ENCODE data around the gene PNCK. TPM values are rescaled to one million over a fixed set of nuclear protein-coding genes. Genes with fewer than 3 reads are reported as not detected.

PNCK gene
- total RNA-seq, 1 donor, result 0.36 TPM

DNA sequence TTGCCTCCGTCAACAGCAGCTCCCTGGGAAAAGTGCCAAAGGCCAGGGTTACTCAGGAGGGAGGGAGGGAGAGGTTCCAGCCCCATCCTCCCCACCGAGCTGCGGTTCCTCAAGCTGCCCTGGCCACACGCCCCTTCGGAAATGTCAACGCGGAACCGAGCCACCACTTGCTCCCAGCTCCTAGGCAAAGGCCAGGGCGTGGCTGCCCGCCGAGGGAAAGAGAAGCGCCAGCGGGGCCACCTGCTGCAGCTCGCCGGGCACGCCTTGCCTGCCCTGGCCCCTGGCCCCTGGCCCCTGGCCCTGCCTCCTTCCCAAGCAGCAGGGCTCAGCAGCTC, 29.4 kb upstream of the PNCK start:
- Histone ChIP-seq H3K79me2 (ENCODE audit: insufficient read depth, low read length) (no peaks in the 10 kb centered on the region), H3K4me1 (ENCODE audit: insufficient read depth, low read length) (no peaks in the 10 kb centered on the region), H4K20me1 (ENCODE audit: insufficient read depth, low read length) (peaks cover 7% of the 10 kb centered on the region), H2AFZ (ENCODE audit: low read length) (no peak overlapping the region), H3K36me3 (ENCODE audit: insufficient read depth, low read length) (no peaks in the 10 kb centered on the region), H3K27me3 (ENCODE audit: insufficient read depth, low read length) (no peaks in the 10 kb centered on the region), H3K27ac (ENCODE audit: low read depth, low read length) (no peak overlapping the region), H3K4me3 (ENCODE audit: insufficient read depth, low read length) (no peak overlapping the region), H3K9me3 (ENCODE audit: low read depth, low read length) (no peaks in the 10 kb centered on the region), H3K4me2 (ENCODE audit: insufficient read depth, low read length) (no peak overlapping the region)
- TF ChIP-seq, protein P1, sequence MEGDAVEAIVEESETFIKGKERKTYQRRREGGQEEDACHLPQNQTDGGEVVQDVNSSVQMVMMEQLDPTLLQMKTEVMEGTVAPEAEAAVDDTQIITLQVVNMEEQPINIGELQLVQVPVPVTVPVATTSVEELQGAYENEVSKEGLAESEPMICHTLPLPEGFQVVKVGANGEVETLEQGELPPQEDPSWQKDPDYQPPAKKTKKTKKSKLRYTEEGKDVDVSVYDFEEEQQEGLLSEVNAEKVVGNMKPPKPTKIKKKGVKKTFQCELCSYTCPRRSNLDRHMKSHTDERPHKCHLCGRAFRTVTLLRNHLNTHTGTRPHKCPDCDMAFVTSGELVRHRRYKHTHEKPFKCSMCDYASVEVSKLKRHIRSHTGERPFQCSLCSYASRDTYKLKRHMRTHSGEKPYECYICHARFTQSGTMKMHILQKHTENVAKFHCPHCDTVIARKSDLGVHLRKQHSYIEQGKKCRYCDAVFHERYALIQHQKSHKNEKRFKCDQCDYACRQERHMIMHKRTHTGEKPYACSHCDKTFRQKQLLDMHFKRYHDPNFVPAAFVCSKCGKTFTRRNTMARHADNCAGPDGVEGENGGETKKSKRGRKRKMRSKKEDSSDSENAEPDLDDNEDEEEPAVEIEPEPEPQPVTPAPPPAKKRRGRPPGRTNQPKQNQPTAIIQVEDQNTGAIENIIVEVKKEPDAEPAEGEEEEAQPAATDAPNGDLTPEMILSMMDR (IDR thresholded peaks at IDR 0.05; ENCODE audit: extremely low read depth, low read depth, low read length), result no peak
- no peak for DNase-seq (ENCODE audit: insufficient read length, low spot score, missing footprints)

DNA sequence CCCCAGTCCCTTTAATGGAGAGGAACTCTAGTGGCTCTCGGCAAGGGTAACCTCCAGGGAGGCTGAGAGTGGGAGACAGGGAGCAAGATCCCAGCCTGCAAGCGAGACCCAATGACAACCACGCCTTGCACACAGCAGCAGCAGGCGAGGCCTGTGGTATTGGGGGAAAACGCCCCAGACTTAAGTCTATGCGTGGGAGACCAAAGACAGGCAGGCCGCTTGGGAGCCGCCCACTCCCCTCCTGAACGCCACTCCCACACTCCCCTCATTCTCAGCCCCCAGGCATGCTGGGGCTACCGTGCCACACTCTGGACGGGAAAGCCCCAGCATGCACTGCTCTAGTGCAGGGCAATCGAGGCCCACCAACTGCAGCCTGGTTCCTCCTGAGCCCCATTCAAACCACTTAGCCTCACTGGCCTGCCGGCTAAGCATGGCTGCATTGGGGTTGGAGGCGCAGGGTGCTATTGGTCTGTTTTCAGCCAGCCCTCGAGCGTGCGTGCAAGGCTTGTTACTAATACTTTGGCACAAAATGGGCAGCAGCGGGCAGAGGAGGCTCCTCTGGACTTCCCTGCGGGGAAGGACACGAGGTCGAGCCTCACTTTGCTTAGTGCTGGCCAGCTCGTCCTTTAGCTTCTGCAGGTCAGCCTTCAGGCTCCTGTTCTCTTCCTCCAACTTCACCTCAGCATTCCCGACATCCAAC, 28.9 kb upstream of the PNCK start:
- H3K4me2 ChIP-seq (ENCODE audit: insufficient read depth, low read length), result no peak overlapping the region
- no peak overlapping the region for H3K4me3 ChIP-seq (ENCODE audit: insufficient read depth, low read length)
- peaks cover 3% of the 10 kb centered on the region for H4K20me1 ChIP-seq (ENCODE audit: insufficient read depth, low read length)
- no peak for DNase-seq (ENCODE audit: insufficient read length, low spot score, missing footprints)
- TF ChIP-seq, protein P1 (IDR thresholded peaks at IDR 0.05; ENCODE audit: extremely low read depth, low read depth, low read length), result no peak
- H2AFZ ChIP-seq (ENCODE audit: low read length), result no peak overlapping the region
- no peaks in the 10 kb centered on the region for H3K27me3 ChIP-seq (ENCODE audit: insufficient read depth, low read length)
- H3K9me3 ChIP-seq (ENCODE audit: low read depth, low read length), result no peaks in the 10 kb centered on the region
- H3K4me1 ChIP-seq (ENCODE audit: insufficient read depth, low read length), result no peaks in the 10 kb centered on the region
- no peak overlapping the region for H3K27ac ChIP-seq (ENCODE audit: low read depth, low read length)
- no peaks in the 10 kb centered on the region for H3K36me3 ChIP-seq (ENCODE audit: insufficient read depth, low read length)
- H3K79me2 ChIP-seq (ENCODE audit: insufficient read depth, low read length), result no peaks in the 10 kb centered on the region

DNA sequence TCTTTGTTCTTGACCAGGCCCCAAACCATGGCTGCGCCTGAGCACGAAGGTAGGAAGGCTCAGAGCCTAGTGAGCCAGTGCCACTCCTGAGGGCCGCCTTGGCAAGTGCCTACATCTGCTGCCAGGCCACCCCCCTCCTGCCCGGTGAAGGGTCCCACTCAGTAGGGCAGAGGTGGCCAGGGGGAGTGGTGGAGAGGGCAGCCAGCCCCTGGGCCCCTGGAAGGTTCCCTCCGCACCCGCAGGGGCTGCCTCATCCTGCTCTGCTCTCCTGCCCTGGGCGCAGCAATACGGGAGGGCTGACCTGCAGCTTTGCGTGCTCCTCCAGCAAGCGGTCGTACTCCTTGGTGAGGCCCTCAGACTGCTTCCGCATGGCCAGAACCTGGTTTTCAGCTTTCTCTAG, 28.1 kb upstream of the PNCK start:
- Histone ChIP-seq H3K4me1 (ENCODE audit: insufficient read depth, low read length) (no peaks in the 10 kb centered on the region), H3K27me3 (ENCODE audit: insufficient read depth, low read length) (no peaks in the 10 kb centered on the region)
- TF ChIP-seq, protein P1 (IDR thresholded peaks at IDR 0.05; ENCODE audit: extremely low read depth, low read depth, low read length), result no peak

DNA sequence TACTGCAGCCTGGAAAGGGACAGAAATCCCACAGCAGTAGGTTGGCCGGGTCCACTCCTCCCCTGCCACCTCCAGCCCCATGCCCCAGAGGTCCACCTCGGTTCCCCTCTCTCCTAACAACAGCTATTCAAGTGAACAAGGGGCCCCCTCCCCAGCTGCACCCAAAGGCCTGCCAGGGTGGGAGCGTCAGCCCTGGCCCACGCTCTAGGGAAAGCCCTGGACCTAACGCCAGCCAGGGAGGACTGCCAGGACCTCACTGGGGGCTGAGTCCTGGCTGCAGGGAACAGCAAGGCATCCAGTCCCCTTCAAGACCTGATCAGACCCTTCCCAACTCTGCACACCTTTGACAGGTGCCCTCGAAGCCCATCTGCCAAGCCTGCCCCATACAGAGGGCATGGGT, 27.4 kb upstream of the PNCK start:
- DNase-seq (ENCODE audit: insufficient read length, low spot score, missing footprints), result no peak
- Histone ChIP-seq H3K4me1 (ENCODE audit: insufficient read depth, low read length) (no peaks in the 10 kb centered on the region), H3K9me3 (ENCODE audit: low read depth, low read length) (no peaks in the 10 kb centered on the region), H4K20me1 (ENCODE audit: insufficient read depth, low read length) (no peaks in the 10 kb centered on the region), H3K4me2 (ENCODE audit: insufficient read depth, low read length) (no peak overlapping the region), H3K27ac (ENCODE audit: low read depth, low read length) (no peak overlapping the region), H2AFZ (ENCODE audit: low read length) (no peak overlapping the region), H3K4me3 (ENCODE audit: insufficient read depth, low read length) (no peak overlapping the region), H3K79me2 (ENCODE audit: insufficient read depth, low read length) (no peaks in the 10 kb centered on the region), H3K27me3 (ENCODE audit: insufficient read depth, low read length) (no peaks in the 10 kb centered on the region), H3K36me3 (ENCODE audit: insufficient read depth, low read length) (no peaks in the 10 kb centered on the region)
- TF ChIP-seq, protein P1 (IDR thresholded peaks at IDR 0.05; ENCODE audit: extremely low read depth, low read depth, low read length), result no peak

More for the DNA sequence above, 28.1 kb upstream of the PNCK start:
- Histone ChIP-seq H4K20me1 (ENCODE audit: insufficient read depth, low read length) (peaks cover under 1% of the 10 kb centered on the region), H2AFZ (ENCODE audit: low read length) (no peak overlapping the region), H3K4me2 (ENCODE audit: insufficient read depth, low read length) (no peak overlapping the region), H3K9me3 (ENCODE audit: low read depth, low read length) (no peaks in the 10 kb centered on the region), H3K36me3 (ENCODE audit: insufficient read depth, low read length) (no peaks in the 10 kb centered on the region), H3K79me2 (ENCODE audit: insufficient read depth, low read length) (no peaks in the 10 kb centered on the region), H3K27ac (ENCODE audit: low read depth, low read length) (no peak overlapping the region), H3K4me3 (ENCODE audit: insufficient read depth, low read length) (no peak overlapping the region)
- DNase-seq (ENCODE audit: insufficient read length, low spot score, missing footprints), result no peak
